ENCODE results near the gene GRIN3B.

DNA sequence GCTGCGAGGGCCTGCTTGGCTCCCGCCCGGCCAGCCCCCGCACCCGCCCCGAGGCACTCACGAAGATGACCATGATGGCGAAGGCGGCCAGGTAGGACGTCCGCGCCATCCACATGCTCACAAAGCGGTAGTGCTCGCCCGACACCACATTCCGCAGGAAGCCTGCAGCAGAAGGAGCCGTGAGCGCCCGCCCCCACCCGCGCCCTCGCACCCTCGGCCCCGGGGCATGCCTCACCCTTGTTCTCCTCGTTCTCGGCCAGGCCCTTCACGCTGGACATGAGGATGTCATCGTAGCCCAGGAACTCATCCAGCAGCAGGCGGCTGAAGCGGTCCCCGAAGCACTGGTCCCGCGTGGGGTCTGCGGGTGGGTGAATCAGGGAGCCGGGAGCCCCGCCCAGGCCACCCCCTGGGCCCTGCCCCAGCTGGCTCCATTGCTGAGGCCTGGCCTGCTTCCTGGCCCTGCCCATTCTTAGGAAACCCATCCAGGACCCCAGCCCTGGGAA, 11.7 kb downstream of the GRIN3B start:
- TF ChIP-seq CTCF (IDR thresholded peaks at IDR 0.05) (no peak), POLR2A (IDR thresholded peaks at IDR 0.05) (no peak)

Measured in vagina (tissue), 2 donors.